ENCODE measurements around the gene ZNF487.
A peak's percentile ranks its signal among the peaks of the same experiment; 100 is the strongest.

ZNF487 gene

DNA sequence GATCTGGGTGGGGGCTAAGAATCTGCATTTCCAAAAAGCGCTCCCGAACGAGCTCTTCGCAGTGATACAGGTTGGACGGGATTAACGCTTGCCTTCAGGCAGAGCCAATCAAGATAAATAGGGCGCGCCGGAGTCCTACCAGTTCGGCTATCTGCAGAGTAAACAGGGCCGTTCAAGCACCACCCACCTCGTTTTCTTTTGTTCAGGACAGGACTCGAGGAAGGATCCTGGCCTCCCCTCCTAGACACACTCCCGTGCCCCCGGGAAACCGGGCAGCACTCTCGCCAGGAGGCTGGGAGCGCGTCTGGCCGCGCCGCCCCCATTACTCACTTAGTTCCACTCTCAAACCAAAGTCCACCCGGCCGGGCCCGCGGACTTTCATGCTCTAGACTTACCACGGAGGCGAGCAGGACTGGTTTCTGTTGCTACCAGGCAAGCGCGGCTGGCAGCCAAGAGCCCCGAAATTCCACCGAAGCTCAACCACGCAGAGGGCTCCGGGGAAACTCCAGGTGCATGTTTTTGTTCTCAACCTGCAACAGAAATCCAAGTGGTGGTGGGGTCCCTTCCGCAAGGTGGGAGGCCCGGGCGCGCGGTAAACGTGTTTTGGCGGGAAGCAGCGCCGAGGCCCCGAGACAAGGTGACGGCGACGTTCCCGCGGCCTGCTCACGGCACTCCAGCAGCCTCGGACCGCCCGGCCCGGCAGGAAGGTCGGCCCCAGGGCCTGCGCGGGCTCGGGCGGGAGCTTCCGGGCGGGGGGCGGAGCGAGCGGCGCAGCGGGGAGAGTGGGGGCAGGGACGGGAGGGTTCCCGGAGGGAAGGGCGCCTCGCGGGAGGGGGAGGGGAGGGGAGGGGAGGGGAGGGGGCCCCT, 40.6 kb upstream of the ZNF487 start:
- Histone ChIP-seq H3K27me3 (replicated peaks; ENCODE audit: control insufficient read depth, insufficient read depth, low read length) (no peaks in the 10 kb centered on the region), H3K9me3 (ENCODE audit: control insufficient read depth, low read length) (no peaks in the 10 kb centered on the region), H3K4me3 (ENCODE audit: low read length) (peak overlapping the region; percentile 86), H3K4me1 (ENCODE audit: control insufficient read depth, insufficient read depth, low read length) (peaks cover 61% of the 10 kb centered on the region), H3K36me3 (ENCODE audit: control insufficient read depth, insufficient read depth, low read length, severe bottlenecking) (peaks cover 49% of the 10 kb centered on the region), H3K9ac (ENCODE audit: low read length) (peak overlapping the region; percentile 90)
- DNase-seq (ENCODE audit: low read depth): peak; percentile 81

DNA sequence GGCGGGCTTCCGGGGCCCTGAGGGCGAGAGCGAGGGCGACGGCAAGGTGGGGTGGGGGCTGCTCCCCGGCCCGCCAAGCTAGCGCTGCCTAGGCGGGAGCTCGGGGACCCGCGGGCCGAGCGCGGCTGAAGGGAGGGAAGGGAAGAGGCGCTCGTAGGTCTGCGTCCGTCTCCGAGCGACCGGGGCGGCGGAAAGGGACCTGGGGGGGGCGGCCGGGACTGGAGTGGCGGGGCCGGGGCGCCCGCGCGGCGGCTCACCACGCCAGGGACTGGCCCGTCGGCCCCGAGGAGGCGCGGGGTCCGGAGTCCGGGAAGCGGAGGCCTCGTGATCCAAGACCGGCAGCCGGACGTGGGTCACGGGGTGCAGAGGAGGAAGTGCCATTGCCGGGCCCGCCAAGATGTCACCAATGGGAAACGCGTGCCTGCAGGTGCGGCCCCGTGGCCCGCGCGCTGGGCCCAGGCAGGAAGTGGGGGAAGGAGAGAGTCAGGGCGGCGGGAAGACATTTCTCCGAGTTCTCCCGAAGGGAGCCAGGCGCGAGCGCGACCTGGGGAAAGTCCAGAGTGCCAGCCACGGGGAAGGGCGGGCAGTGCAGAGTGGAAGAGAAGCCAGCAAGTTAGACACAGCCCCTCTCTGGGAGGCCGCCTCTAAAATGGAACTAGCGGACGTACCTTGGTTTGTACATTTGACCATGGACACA, 39.8 kb upstream of the ZNF487 start:
- Histone ChIP-seq H3K4me3 (ENCODE audit: low read length) (peak overlapping the region; percentile 81), H3K9me3 (ENCODE audit: control insufficient read depth, low read length) (no peaks in the 10 kb centered on the region), H3K9ac (ENCODE audit: low read length) (peak overlapping the region; percentile 83), H3K4me1 (ENCODE audit: control insufficient read depth, insufficient read depth, low read length) (peaks cover 66% of the 10 kb centered on the region), H3K27me3 (replicated peaks; ENCODE audit: control insufficient read depth, insufficient read depth, low read length) (no peaks in the 10 kb centered on the region), H3K36me3 (ENCODE audit: control insufficient read depth, insufficient read depth, low read length, severe bottlenecking) (peaks cover 41% of the 10 kb centered on the region)
- DNase-seq (ENCODE audit: low read depth): peak; percentile 86

DNA sequence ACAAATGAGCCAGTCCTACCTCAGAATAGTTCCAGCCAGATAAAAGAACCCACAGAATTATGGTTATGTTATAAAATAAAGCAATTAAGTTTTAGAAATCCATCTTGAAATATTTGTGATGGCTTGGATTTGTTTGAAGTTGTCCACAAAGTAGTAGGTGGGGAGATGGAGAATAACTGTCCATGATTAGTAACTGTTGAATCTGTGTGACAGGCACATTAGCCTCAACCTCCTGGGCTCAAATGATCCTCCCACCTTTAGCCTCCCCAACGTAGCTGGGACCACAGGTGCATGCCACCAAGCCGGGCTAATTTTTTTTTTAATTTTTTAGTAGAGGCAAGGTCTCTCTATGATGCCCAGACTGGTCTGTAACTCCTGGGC, 38.0 kb upstream of the ZNF487 start:
- no peaks in the 10 kb centered on the region for H3K9me3 ChIP-seq (ENCODE audit: control insufficient read depth, low read length)
- H3K27me3 ChIP-seq (replicated peaks; ENCODE audit: control insufficient read depth, insufficient read depth, low read length): no peaks in the 10 kb centered on the region
- DNase-seq (ENCODE audit: low read depth): no peak
- peaks cover 65% of the 10 kb centered on the region for H3K4me1 ChIP-seq (ENCODE audit: control insufficient read depth, insufficient read depth, low read length)
- H3K4me3 ChIP-seq (ENCODE audit: low read length): no peak overlapping the region
- no peak overlapping the region for H3K9ac ChIP-seq (ENCODE audit: low read length)
- H3K36me3 ChIP-seq (ENCODE audit: control insufficient read depth, insufficient read depth, low read length, severe bottlenecking): peaks cover 36% of the 10 kb centered on the region

DNA sequence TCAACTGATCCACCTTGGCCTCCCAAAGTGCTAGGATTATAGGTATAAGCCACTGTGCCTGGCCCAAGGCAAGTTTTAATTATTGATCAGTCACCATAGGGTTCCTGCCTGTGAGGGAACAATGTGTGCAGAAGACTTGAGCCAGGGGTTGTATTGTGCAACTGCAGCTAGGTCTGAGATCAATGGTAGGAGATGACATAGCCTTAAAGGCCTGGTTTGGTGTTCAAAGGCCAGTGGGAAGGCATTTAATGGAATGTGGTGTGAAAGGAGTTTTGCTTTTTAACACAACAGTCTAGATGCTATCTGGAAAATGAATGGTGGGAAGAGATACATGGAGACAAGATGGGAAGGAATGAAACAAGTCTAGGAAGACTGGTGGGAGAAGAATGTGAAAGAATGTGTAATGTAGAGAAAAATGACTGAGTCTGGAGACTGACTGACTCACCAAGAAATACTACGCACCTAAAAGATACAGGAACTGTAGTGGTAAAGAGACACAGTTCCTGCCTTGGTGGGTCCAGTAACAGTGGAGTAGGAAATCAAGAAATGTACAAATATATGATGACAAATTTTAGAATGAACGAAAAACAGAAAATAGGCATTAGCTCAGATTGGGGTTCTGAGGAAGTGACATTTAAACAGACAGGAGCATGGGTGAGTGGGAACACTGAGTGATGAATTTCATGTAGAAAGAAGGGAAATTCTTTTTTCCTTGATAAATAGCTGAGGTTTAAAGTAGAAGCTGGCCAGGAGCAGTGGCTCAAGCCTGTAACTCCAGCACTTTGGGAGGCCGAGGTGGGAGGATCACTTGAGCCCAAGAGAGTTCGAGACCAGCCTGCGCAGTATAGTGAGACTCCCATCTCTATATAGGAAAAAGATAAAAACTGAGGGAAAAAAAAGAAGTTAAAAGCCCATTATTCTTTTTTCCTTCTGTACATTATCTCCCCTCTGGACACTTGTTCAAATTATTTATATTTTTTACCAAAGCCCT, 37.3 kb upstream of the ZNF487 start:
- Histone ChIP-seq H3K36me3 (ENCODE audit: control insufficient read depth, insufficient read depth, low read length, severe bottlenecking) (peaks cover 31% of the 10 kb centered on the region), H3K4me3 (ENCODE audit: low read length) (no peak overlapping the region), H3K4me1 (ENCODE audit: control insufficient read depth, insufficient read depth, low read length) (peaks cover 70% of the 10 kb centered on the region), H3K9me3 (ENCODE audit: control insufficient read depth, low read length) (no peaks in the 10 kb centered on the region), H3K9ac (ENCODE audit: low read length) (no peak overlapping the region), H3K27me3 (replicated peaks; ENCODE audit: control insufficient read depth, insufficient read depth, low read length) (no peaks in the 10 kb centered on the region)
- DNase-seq (ENCODE audit: low read depth): peak; percentile 34

DNA sequence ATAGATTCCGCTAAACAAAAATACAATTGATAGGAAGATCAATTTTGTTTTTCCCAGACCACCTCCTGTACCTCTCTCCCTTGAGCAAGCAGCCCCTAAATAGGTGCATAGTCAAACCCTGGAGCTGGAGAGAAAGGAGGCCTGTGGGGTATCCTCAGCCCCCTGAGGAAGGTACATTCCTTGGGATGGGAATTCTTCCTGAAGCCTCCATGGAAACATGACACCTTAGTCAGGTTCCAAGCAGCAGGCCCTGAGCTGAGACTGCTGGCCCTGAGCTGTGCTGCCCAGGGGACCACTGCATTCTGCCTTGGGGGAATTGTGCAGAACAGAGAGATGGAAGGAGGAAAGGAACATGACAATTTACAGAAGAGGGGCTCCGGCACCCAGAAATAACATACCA, 35.3 kb upstream of the ZNF487 start:
- Histone ChIP-seq H3K9ac (ENCODE audit: low read length) (peak overlapping the region; percentile 38), H3K36me3 (ENCODE audit: control insufficient read depth, insufficient read depth, low read length, severe bottlenecking) (peaks cover 31% of the 10 kb centered on the region), H3K4me1 (ENCODE audit: control insufficient read depth, insufficient read depth, low read length) (peaks cover 68% of the 10 kb centered on the region), H3K9me3 (ENCODE audit: control insufficient read depth, low read length) (no peaks in the 10 kb centered on the region), H3K4me3 (ENCODE audit: low read length) (no peak overlapping the region), H3K27me3 (replicated peaks; ENCODE audit: control insufficient read depth, insufficient read depth, low read length) (no peaks in the 10 kb centered on the region)
- no peak for DNase-seq (ENCODE audit: low read depth)

DNA sequence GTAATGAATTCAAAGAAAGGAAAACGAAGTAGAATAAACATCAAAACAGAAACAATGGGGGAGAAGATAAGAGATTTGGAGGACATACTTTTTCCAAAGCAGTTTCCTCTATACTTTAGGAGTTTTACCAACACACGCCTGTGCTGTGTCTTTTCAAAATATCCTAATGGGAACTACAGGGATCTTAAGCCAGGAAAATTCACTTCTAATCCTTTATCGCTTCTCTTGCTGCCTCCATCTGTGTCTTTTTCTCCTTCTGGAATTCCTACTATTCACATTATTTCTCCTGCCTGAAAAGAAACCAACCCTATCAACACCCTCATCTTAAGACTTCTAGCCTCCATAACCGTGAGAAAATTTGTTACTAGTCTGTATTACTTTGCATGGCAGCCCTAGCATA, 34.7 kb upstream of the ZNF487 start:
- H3K4me1 ChIP-seq (ENCODE audit: control insufficient read depth, insufficient read depth, low read length): peaks cover 67% of the 10 kb centered on the region
- H3K4me3 ChIP-seq (ENCODE audit: low read length): no peak overlapping the region
- no peak for DNase-seq (ENCODE audit: low read depth)
- no peaks in the 10 kb centered on the region for H3K27me3 ChIP-seq (replicated peaks; ENCODE audit: control insufficient read depth, insufficient read depth, low read length)
- H3K36me3 ChIP-seq (ENCODE audit: control insufficient read depth, insufficient read depth, low read length, severe bottlenecking): peaks cover 31% of the 10 kb centered on the region
- no peak overlapping the region for H3K9ac ChIP-seq (ENCODE audit: low read length)
- no peaks in the 10 kb centered on the region for H3K9me3 ChIP-seq (ENCODE audit: control insufficient read depth, low read length)

DNA sequence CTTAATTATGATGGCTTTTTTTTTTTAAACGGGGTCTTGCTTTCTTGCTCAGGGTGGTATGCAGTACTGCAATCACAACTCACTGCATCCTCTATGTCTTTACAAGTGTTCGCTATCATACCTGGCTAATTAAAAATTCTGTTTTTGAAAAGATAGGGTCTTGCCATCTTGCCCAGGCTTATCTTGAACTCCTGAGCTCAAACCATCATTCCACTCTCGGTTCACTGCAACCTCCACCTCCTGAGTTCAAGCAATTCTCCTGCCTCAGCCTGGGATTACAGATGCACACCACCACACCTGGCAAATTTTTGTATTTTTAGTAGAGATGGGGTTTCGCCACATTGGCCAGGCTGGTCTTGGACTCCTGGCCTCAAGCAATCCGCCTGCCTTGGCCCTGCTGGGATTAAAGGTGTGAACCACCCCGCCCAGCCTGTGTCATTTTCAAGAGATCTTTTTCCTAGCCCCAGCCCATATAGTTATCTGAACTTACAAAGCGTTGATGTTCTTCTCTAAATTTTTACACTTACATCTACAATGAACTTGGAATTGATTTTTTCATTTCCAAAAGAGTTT, 33.9 kb upstream of the ZNF487 start:
- H3K27me3 ChIP-seq (replicated peaks; ENCODE audit: control insufficient read depth, insufficient read depth, low read length): no peaks in the 10 kb centered on the region
- H3K9ac ChIP-seq (ENCODE audit: low read length): no peak overlapping the region
- H3K4me3 ChIP-seq (ENCODE audit: low read length): no peak overlapping the region
- H3K4me1 ChIP-seq (ENCODE audit: control insufficient read depth, insufficient read depth, low read length): peaks cover 59% of the 10 kb centered on the region
- no peaks in the 10 kb centered on the region for H3K9me3 ChIP-seq (ENCODE audit: control insufficient read depth, low read length)
- DNase-seq (ENCODE audit: low read depth): no peak
- H3K36me3 ChIP-seq (ENCODE audit: control insufficient read depth, insufficient read depth, low read length, severe bottlenecking): peaks cover 31% of the 10 kb centered on the region

DNA sequence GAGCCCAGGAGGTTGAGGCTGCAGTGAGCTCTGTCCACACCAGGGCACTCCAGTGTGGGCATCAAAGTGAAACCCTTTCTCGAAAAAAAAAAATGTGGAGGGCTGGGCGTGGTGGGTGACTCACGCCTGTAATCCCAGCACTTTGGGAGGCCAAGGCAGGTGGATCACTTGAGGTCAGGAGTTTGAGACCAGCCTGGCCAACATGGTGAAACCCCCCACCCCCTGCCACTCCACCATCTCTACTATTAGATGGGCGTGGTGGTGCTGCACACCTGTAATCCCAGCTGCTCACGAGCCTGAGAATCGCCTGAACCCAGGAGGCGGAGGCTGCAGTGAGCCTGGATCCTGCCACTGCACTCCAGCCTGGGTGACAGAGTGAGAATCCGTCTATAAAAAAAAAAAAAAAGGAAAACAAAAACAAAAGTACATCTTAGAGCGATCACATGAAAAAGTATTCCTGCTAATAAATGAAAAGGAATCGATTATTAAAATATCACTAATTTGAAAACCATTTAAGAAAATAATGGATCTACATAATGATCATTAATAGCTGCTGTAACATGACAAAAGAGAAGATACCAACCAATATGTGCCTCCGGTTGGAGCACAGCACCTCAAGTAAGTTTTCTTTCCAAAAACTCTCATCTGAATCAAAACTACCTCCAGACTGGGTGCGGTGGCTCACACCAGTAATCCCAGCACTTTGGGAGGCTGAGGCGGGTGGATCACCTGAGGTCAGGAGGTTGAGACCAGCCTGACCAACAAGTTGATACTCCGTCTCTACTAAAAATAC, 32.8 kb upstream of the ZNF487 start:
- peak overlapping the region; percentile 41 for H3K9ac ChIP-seq (ENCODE audit: low read length)
- no peak for DNase-seq (ENCODE audit: low read depth)
- H3K4me1 ChIP-seq (ENCODE audit: control insufficient read depth, insufficient read depth, low read length): peaks cover 50% of the 10 kb centered on the region
- H3K36me3 ChIP-seq (ENCODE audit: control insufficient read depth, insufficient read depth, low read length, severe bottlenecking): peaks cover 27% of the 10 kb centered on the region
- no peaks in the 10 kb centered on the region for H3K27me3 ChIP-seq (replicated peaks; ENCODE audit: control insufficient read depth, insufficient read depth, low read length)
- H3K4me3 ChIP-seq (ENCODE audit: low read length): peak overlapping the region; percentile 95
- no peaks in the 10 kb centered on the region for H3K9me3 ChIP-seq (ENCODE audit: control insufficient read depth, low read length)

DNA sequence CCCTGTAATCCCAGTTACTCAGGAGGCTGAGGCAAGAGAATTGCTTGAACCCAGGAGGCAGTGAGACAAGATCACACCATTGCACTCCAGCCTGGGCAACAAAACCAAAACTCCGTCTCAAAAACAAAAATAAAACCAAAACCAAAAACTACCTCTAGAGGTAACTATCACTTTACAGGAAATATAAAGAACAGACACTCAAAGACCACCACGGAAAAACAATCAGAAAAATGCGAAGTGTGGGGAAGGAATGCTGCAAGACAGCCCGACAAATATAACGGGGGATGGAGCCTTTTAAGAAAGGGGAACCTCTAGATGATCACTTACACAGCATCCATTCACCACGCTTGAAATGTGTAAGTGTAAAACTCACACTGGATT, 32.2 kb upstream of the ZNF487 start:
- peaks cover 44% of the 10 kb centered on the region for H3K4me1 ChIP-seq (ENCODE audit: control insufficient read depth, insufficient read depth, low read length)
- H3K36me3 ChIP-seq (ENCODE audit: control insufficient read depth, insufficient read depth, low read length, severe bottlenecking): peaks cover 22% of the 10 kb centered on the region
- H3K27me3 ChIP-seq (replicated peaks; ENCODE audit: control insufficient read depth, insufficient read depth, low read length): no peaks in the 10 kb centered on the region
- H3K4me3 ChIP-seq (ENCODE audit: low read length): peak overlapping the region; percentile 95
- H3K9ac ChIP-seq (ENCODE audit: low read length): peak overlapping the region; percentile 41
- no peak for DNase-seq (ENCODE audit: low read depth)
- no peaks in the 10 kb centered on the region for H3K9me3 ChIP-seq (ENCODE audit: control insufficient read depth, low read length)

DNA sequence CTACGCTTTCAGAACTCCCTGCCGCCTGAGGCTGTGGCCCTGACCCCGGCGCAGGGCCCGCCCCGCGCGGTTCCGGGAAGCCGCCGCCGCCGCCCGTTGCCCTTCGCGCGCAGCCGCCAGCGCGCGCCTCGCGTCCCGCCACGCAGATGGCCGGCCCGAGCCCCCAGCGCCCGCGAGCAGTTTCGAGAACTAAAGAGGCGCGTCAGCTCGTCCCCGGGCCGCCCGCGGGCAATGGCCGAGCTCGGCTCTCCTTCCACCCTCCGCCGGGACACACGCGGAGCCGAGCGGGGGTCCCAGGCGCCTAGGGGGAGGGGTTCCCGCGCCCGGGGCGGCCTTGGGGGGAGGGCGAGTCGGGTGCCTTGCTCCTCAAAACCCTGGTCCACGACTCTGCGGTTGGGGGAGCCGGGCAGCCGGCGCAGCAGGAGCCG, 29.7 kb upstream of the ZNF487 start:
- H3K27me3 ChIP-seq (replicated peaks; ENCODE audit: control insufficient read depth, insufficient read depth, low read length): no peaks in the 10 kb centered on the region
- H3K9me3 ChIP-seq (ENCODE audit: control insufficient read depth, low read length): no peaks in the 10 kb centered on the region
- peak overlapping the region; percentile 99 for H3K9ac ChIP-seq (ENCODE audit: low read length)
- H3K4me3 ChIP-seq (ENCODE audit: low read length): peak overlapping the region; percentile 95
- H3K4me1 ChIP-seq (ENCODE audit: control insufficient read depth, insufficient read depth, low read length): peaks cover 32% of the 10 kb centered on the region
- peaks cover 16% of the 10 kb centered on the region for H3K36me3 ChIP-seq (ENCODE audit: control insufficient read depth, insufficient read depth, low read length, severe bottlenecking)
- DNase-seq (ENCODE audit: low read depth): peak; percentile 87

Data from adipocyte (in vitro differentiated cells).